GM12873 (cell line): ENCODE measurements around the gene RASD1.

Source experiments
- CTCF ChIP-seq: IDR thresholded peaks from 2 replicates; pipeline ENCODE4 v1.5.1; 2012; ENCODE audit warnings: low read depth, mild to moderate bottlenecking, moderate library complexity, low read length, control low read depth; ENCODE audit not compliant: insufficient read depth; ENCODE audit errors: missing control alignments

RASD1 gene

DNA sequence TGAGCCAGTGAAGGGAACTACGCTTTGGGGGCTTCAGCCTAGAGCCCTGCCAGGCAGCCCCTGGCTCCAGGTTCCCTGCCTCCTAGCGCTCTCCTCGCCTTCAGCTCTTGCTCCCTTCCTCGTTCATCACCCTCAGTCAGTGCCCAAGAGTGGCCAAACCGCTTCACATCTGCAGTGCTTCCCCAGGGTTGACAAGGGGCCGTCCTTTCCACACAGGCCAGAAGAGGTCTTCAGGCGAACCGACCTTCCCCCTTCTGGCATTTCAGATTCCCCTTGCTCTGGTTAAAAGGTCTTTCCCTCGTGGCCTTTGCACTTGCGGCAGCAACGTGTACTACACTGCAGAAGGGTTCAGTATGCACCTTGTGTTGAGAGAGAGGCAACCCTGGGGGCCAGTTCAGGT, 4.1 kb downstream of the RASD1 start:
- no peak for TF ChIP-seq CTCF

DNA sequence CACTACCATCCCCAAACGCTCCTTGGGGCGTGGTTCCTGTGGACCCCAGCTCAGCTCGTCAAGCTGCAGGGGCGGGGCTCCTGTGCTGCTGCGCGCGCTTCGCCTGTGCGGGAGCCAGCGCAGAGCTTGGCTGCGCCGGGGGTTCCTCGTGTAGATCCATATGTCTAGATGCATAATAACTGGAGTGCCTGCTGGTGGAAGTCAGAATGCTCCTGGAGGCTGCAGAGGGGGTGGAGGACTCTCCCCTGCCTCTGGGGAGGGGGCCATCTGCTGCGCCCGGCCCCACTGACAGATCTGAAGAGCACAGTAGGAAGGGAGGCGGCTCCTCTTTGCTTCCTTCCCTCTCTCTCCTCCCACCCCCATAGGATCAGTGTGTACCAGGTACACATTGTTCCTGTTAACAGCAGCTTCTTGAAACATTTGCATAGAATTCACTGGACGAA, 4.6 kb downstream of the RASD1 start:
- no peak for TF ChIP-seq CTCF

DNA sequence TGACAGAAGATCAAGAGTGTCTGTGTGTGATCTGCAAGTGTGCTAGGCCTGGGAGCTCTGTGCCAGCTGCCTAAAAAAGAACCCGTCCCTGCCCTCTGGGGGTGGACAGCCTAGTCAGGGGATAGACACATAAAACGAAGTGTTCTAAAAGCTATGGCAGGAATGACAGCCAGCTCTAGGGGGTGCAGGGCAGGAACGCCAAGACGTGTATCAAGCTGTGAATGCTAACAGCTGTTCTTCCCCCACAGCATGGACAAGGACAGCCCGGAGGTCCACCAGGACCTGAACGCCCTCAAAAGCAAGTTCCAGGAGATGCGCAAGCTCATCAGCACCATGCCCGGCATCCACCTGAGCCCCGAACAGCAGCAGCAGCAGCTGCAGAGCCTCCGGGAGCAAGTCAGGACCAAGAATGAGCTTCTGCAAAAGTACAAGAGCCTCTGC, 5.1 kb downstream of the RASD1 start:
- no peak for TF ChIP-seq CTCF

GRCh38 chr17:17487998-17488397, 8.2 kb downstream of the RASD1 start:
- TF ChIP-seq CTCF = no peak

- no peak for TF ChIP-seq CTCF
These were observed 10.8 kb downstream of the RASD1 start for GRCh38 chr17:17485420-17485819.

GRCh38 chr17:17484451-17484899, 11.7 kb downstream of the RASD1 start:
- TF ChIP-seq CTCF = no peak

DNA sequence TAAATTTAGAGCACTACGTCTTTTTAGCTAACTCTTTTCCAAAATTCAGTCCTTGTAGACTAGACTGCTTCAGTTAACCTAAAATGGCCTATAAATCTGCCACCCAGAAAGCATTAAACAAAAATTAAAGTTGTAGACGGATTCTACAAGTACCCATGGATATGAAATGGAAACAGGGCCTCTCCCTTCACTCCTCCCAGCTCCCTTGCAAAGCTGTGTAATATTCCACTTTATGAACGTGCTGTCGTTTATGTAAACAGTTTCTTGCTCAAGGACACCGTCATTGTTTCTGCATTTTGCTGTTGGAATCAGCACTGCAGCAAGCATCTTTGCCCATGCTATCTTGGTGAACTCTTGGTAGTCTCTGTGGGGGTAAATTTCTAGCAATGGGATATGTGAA, 14.3 kb downstream of the RASD1 start:
- TF ChIP-seq CTCF = no peak
